ENCODE data around the gene RAB40B. TPM values are rescaled to one million over a fixed set of nuclear protein-coding genes. Genes with fewer than 3 reads are reported as not detected.

Gene RAB40B
- total RNA-seq, 1 experiment from 2014 or later = 3.2 TPM

DNA sequence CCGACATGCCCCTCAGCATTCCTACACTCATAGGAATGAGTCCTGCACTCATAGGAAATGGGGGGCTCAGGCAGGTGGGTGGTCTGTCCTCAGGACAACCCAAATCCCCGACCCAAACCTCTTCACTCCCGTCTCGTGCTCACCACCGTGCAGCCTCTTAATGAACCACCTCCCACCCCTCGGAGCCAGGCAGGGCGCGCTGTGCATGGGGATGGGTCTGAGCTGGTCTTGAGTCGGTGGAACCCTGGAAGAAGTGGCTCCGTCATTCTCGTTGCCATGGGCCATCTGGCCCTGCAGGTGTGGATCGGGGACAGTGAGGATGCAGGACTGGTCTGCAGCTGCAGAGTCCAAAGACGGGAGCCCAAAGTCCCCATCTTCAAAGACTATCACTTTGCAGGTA is 6.4 kb upstream of the RAB40B start:
- POLR2A ChIA-PET (ENCODE audit: low non-redundant PET) = no interaction called here

GRCh38 chr17:82703935-82704865 is 5.7 kb upstream of the RAB40B start:
- no peak overlapping the region for H3K27ac ChIP-seq (ENCODE audit: low read depth, low read length, poor library complexity, severe bottlenecking)
- H3K4me3 ChIP-seq (ENCODE audit: low read depth, low read length, poor library complexity, severe bottlenecking) = no peak overlapping the region
- intact Hi-C loops (cut with micrococcal nuclease; ENCODE audit: unreplicated experiment) = no loop called here
- DNase-seq (ENCODE audit: low spot score) = no peak
- H3K9me3 ChIP-seq (ENCODE audit: low read depth, low read length, poor library complexity, severe bottlenecking) = no peaks in the 10 kb centered on the region
- no peaks in the 10 kb centered on the region for H3K4me1 ChIP-seq (ENCODE audit: insufficient read depth, low read length, poor library complexity, severe bottlenecking)
- no peaks in the 10 kb centered on the region for H3K36me3 ChIP-seq (ENCODE audit: insufficient read depth, low read length, poor library complexity, severe bottlenecking)
- POLR2A ChIA-PET (ENCODE audit: low non-redundant PET) = no interaction called here
- CTCF ChIA-PET = no interaction called here
- no peak for TF ChIP-seq EZH2 (IDR thresholded peaks at IDR 0.05; ENCODE audit: borderline replicate concordance, low read depth, low read length, poor library complexity, severe bottlenecking)
- TF ChIP-seq, protein P1, sequence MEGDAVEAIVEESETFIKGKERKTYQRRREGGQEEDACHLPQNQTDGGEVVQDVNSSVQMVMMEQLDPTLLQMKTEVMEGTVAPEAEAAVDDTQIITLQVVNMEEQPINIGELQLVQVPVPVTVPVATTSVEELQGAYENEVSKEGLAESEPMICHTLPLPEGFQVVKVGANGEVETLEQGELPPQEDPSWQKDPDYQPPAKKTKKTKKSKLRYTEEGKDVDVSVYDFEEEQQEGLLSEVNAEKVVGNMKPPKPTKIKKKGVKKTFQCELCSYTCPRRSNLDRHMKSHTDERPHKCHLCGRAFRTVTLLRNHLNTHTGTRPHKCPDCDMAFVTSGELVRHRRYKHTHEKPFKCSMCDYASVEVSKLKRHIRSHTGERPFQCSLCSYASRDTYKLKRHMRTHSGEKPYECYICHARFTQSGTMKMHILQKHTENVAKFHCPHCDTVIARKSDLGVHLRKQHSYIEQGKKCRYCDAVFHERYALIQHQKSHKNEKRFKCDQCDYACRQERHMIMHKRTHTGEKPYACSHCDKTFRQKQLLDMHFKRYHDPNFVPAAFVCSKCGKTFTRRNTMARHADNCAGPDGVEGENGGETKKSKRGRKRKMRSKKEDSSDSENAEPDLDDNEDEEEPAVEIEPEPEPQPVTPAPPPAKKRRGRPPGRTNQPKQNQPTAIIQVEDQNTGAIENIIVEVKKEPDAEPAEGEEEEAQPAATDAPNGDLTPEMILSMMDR (conservative IDR thresholded peaks at IDR 0.05; ENCODE audit: low read depth, low read length) = no peak
- no peaks in the 10 kb centered on the region for H3K27me3 ChIP-seq (replicated peaks; ENCODE audit: insufficient read depth, low read depth, low read length, poor library complexity)
- no TSS peak for BruUV-seq (replicated peaks)

More for the DNA sequence above, 6.4 kb upstream of the RAB40B start:
- Histone ChIP-seq H3K36me3 (ENCODE audit: insufficient read depth, low read length, poor library complexity, severe bottlenecking) (no peaks in the 10 kb centered on the region), H3K9me3 (ENCODE audit: low read depth, low read length, poor library complexity, severe bottlenecking) (no peaks in the 10 kb centered on the region), H3K27ac (ENCODE audit: low read depth, low read length, poor library complexity, severe bottlenecking) (no peak overlapping the region), H3K4me3 (ENCODE audit: low read depth, low read length, poor library complexity, severe bottlenecking) (no peak overlapping the region), H3K4me1 (ENCODE audit: insufficient read depth, low read length, poor library complexity, severe bottlenecking) (no peaks in the 10 kb centered on the region), H3K27me3 (replicated peaks; ENCODE audit: insufficient read depth, low read depth, low read length, poor library complexity) (no peaks in the 10 kb centered on the region)
- no peak for DNase-seq (ENCODE audit: low spot score)
- no TSS peak for BruUV-seq (replicated peaks)
- CTCF ChIA-PET = no interaction called here
- TF ChIP-seq, protein P1 (conservative IDR thresholded peaks at IDR 0.05; ENCODE audit: low read depth, low read length) = no peak
- no peak for TF ChIP-seq EZH2 (IDR thresholded peaks at IDR 0.05; ENCODE audit: borderline replicate concordance, low read depth, low read length, poor library complexity, severe bottlenecking)
- intact Hi-C loops (cut with micrococcal nuclease; ENCODE audit: unreplicated experiment) = no loop called here

DNA sequence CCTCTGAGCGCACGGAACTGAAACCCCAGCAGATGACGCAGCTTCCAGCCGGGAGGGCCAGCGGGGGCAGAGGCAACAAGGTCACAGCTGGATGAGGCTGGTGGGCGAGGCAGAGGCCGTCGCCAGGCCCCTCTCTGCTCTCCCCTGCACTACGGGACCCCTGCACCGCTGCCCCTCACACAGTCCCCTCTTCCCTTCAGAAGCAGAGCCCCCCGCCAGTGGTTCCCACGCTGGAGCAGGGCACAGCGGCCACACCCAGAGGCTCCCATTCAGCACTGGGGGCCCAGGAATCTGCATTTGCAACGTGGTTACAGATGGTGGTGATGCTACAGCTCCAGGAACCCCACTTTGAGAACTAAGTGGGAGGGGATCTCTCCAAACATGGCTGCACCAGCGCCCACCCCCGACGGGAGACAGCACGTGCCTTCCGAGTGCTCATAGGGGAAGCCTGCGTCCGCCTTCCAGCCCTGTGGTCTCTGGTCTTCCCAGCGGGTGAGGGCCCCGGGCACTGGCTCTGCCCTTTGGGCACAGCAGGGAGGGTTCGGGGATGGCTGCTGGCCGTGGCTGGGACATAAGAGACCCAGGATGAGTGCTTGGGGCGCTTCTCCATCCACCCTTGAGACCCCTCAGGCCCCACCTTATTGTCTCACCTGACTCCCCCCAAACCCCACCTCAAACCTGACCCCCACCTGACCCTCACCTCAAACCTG is 4.7 kb upstream of the RAB40B start:
- Histone ChIP-seq H3K4me1 (ENCODE audit: insufficient read depth, low read length, poor library complexity, severe bottlenecking) (no peaks in the 10 kb centered on the region), H3K36me3 (ENCODE audit: insufficient read depth, low read length, poor library complexity, severe bottlenecking) (no peaks in the 10 kb centered on the region), H3K4me3 (ENCODE audit: low read depth, low read length, poor library complexity, severe bottlenecking) (no peak overlapping the region), H3K27ac (ENCODE audit: low read depth, low read length, poor library complexity, severe bottlenecking) (no peak overlapping the region), H3K27me3 (replicated peaks; ENCODE audit: insufficient read depth, low read depth, low read length, poor library complexity) (no peaks in the 10 kb centered on the region), H3K9me3 (ENCODE audit: low read depth, low read length, poor library complexity, severe bottlenecking) (no peaks in the 10 kb centered on the region)
- ChIA-PET POLR2A (ENCODE audit: low non-redundant PET) (no interaction called here), CTCF (no interaction called here)
- no TSS peak for BruUV-seq (replicated peaks)
- no peak for DNase-seq (ENCODE audit: low spot score)
- intact Hi-C loops (cut with micrococcal nuclease; ENCODE audit: unreplicated experiment) = no loop called here
- TF ChIP-seq, protein P1 (conservative IDR thresholded peaks at IDR 0.05; ENCODE audit: low read depth, low read length) = no peak
